Activated CD8-positive, alpha-beta T cell treated with anti-CD3 and anti-CD28 coated beads, Interleukin-2, amount 10 ng/mL, durations not matched to agents 7 days and 5 days (primary cell): ENCODE data around the gene TNNI3. TPM values are rescaled to one million over a fixed set of nuclear protein-coding genes. Genes with fewer than 3 reads are reported as not detected.

Experiments used
- ATAC-seq: fragments of 150-1000 bp; cut with Tn5 transposase; one replicate; pipeline ENCODE4 v1.10.0; 2021; ENCODE audit warnings: moderate library complexity
- CTCF ChIA-PET: fragments of 350-600 bp; sonication (Branson Sonifier 250); formaldehyde crosslinking; loops from one replicate; lab custom pipeline; 2021; ENCODE audit warnings: antibody characterized with exemption; lab: Charles Lee
- POLR2A ChIA-PET: fragments of 350-600 bp; sonication (Branson Sonifier 250); formaldehyde crosslinking; loops from one replicate; lab custom pipeline; 2021; ENCODE audit warnings: antibody characterized with exemption; lab: Charles Lee
- DNase-seq: peaks from one replicate; pipeline ENCODE4 v3.0.0-alpha.2; 2020
- H3K27ac Mint-ChIP-seq: one replicate; pipeline ENCODE4 v1.8.0; 2021; ENCODE audit warnings: mild to moderate bottlenecking, mixed read lengths
- H3K27me3 Mint-ChIP-seq: one replicate; pipeline ENCODE4 v1.8.0; 2021; ENCODE audit warnings: low read depth, mixed read lengths
- H3K36me3 Mint-ChIP-seq: one replicate; pipeline ENCODE4 v1.8.0; 2021; ENCODE audit warnings: low read depth, mixed read lengths
- H3K4me1 Mint-ChIP-seq: one replicate; pipeline ENCODE4 v1.8.0; 2021; ENCODE audit warnings: low read depth, mixed read lengths
- H3K4me3 Mint-ChIP-seq: one replicate; pipeline ENCODE4 v1.8.0; 2021; ENCODE audit warnings: mild to moderate bottlenecking, mixed read lengths
- H3K9me3 Mint-ChIP-seq: one replicate; pipeline ENCODE4 v1.8.0; 2022; ENCODE audit warnings: mixed read lengths; ENCODE audit not compliant: insufficient read depth
- total RNA-seq, 2 experiments: library from RNA; stranded (reverse); gene quantifications; one replicate each; pipeline ENCODE4 v1.2.3, GENCODE V29; 2021

Gene TNNI3
- total RNA-seq, 2 experiments from 2014 or later: not detected

DNA sequence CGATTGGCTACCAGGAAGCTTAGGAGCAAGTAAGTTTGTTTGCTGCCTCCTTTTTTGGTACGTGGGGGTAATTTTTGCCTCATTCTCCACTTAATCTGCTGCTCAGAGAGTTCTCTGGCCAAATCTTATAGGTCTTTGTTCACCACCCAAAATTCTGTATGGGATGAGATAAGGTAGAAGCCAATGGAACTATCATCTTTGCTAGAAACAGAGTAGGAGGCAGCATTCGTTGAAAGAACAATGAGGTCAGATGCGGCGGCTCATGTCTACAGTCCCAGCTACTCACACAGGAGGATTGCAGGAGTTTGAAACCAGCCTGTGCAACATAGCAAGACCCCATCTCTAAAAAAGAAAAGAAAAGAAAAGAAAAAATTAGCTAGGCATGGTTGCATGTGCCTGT, 13.9 kb upstream of the TNNI3 start:
- DNase-seq (no peak), ATAC-seq (no peak)
- ChIA-PET POLR2A (interaction anchor here (0.6 kb wide), 1 partner anchor 27 kb away, joined by 3 read pairs; no protein-coding TSS in a partner anchor), CTCF (interaction anchor here (1.3 kb wide), 1 partner anchor 11 kb away, joined by 7 read pairs; no protein-coding TSS in a partner anchor)
- Mint-ChIP-seq H3K27ac (no peak overlapping the region), H3K9me3 (peaks cover 5% of the 10 kb centered on the region), H3K4me1 (peaks cover 33% of the 10 kb centered on the region), H3K27me3 (peaks cover 61% of the 10 kb centered on the region), H3K36me3 (no peaks in the 10 kb centered on the region), H3K4me3 (no peak overlapping the region)

DNA sequence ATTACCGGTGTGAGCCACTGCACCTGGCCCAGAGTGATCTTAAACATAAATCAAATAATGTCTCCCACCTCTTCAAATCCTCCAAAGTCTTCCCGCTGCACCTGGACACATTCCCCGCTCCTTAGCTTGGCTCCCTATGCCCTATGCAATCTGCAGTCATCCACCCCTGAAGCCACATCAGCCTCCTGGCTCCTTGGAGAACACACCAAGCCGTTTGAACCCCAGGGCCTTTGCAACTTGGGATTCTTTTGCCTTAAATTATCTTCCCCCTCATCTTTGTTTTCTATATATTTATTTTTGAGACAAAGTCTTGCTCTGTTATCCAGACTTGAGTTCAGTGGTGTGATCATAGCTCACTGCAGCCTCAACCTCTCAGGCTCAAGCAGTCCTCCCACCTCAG, 11.6 kb upstream of the TNNI3 start:
- POLR2A ChIA-PET: no interaction called here
- CTCF ChIA-PET: interaction anchor here (1.0 kb wide), 1 partner anchor 9 kb away, joined by 5 read pairs; no protein-coding TSS in a partner anchor
- H3K9me3 Mint-ChIP-seq: peaks cover 3% of the 10 kb centered on the region
- H3K36me3 Mint-ChIP-seq: no peaks in the 10 kb centered on the region
- no peak for DNase-seq
- peaks cover 59% of the 10 kb centered on the region for H3K27me3 Mint-ChIP-seq
- ATAC-seq: no peak
- no peak overlapping the region for H3K27ac Mint-ChIP-seq
- H3K4me1 Mint-ChIP-seq: peaks cover 28% of the 10 kb centered on the region
- no peak overlapping the region for H3K4me3 Mint-ChIP-seq

DNA sequence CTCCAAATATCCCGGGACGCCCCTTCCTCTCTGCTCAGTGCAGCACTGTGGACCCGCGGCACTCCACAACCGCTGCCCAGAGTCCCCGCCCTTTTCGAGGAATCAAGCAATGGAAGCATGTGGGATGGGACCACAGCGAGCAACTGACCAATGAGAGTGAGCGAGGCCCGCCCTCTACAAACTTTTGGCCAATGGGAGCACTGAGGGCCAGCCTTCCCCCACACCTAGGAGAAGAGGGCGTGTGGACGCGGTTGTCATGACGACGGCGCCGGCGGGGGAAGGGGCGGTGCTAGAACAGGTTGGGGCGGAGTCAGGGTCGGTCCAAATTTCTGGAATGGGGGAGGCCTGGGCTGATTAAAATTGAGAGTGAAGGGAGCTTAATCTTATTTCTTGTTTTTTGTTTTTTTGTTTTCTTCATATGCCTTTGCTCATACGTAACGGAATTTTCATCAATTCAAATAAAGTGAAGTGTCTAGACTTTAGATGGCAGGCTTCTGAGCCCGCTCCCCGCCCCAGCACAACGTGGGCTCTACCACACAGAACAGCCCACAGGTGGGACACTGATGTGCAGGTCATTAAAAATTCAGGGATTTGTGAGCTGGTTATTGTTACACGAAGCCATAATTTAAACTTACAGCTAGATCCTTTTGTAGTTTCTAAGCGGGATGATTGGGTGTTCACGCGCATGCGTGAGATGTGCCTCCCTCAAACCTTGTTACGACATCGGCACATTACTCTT, 9.2 kb upstream of the TNNI3 start, which contains the start of gene DNAAF3:
DNAAF3 (minus strand) TSS at position 84 of the 739 bp plus-strand sequence. CDS start 200 bp downstream, outside the sequence.
- POLR2A ChIA-PET: no interaction called here
- Mint-ChIP-seq H3K9me3 (peaks cover 3% of the 10 kb centered on the region), H3K27ac (peak within 1 kb of the TSS; percentile 25), H3K4me1 (peaks cover 14% of the 10 kb centered on the region), H3K27me3 (peaks cover 51% of the 10 kb centered on the region), H3K4me3 (peak within 1 kb of the TSS; percentile 68), H3K36me3 (no peaks in the 10 kb centered on the region)
- CTCF ChIA-PET: interaction anchor here (0.6 to 1.6 kb wide), 8 partner anchors 8 to 337 kb away, joined by 3 to 5 read pairs (median 4); no protein-coding TSS in a partner anchor
- DNase-seq (peak; percentile 86), ATAC-seq (peak; percentile 92)

DNA sequence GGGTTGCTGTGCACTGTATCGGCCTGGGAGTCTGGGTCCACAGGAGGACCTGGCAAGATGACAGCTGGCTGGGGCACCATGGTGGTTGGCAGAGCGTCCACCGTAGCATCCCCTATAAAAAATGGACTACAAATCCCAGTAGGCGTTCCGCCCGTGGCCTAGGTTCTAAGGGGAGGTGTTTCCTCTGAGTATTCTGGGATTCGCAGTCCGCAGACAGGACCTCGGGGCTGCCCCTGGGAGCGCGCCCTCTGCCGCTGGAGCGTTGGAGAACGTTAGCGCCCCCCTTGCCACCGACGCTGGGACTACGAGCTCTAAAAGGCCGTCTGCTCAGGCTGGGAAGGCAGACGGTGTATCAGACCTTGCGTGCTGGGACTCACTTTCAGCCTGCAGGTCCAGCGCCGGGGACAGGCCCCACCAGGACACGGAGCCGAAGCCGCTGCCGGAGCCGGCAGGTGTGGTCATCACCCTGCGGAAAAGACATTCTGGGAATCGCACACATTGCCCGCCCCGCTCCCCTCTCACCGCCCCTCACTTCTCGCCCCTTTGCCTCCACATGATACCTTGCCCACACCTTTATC, 8.5 kb upstream of the TNNI3 start:
- Mint-ChIP-seq H3K9me3 (peaks cover 3% of the 10 kb centered on the region), H3K4me3 (peak overlapping the region; percentile 68), H3K36me3 (no peaks in the 10 kb centered on the region), H3K27ac (no peak overlapping the region), H3K27me3 (peaks cover 48% of the 10 kb centered on the region), H3K4me1 (peaks cover 14% of the 10 kb centered on the region)
- DNase-seq (peak; percentile 72), ATAC-seq (peak; percentile 70)
- POLR2A ChIA-PET: no interaction called here
- CTCF ChIA-PET: interaction anchor here (0.9 to 1.6 kb wide), 5 partner anchors 8 to 338 kb away, joined by 3 to 5 read pairs (median 4); no protein-coding TSS in a partner anchor

DNA sequence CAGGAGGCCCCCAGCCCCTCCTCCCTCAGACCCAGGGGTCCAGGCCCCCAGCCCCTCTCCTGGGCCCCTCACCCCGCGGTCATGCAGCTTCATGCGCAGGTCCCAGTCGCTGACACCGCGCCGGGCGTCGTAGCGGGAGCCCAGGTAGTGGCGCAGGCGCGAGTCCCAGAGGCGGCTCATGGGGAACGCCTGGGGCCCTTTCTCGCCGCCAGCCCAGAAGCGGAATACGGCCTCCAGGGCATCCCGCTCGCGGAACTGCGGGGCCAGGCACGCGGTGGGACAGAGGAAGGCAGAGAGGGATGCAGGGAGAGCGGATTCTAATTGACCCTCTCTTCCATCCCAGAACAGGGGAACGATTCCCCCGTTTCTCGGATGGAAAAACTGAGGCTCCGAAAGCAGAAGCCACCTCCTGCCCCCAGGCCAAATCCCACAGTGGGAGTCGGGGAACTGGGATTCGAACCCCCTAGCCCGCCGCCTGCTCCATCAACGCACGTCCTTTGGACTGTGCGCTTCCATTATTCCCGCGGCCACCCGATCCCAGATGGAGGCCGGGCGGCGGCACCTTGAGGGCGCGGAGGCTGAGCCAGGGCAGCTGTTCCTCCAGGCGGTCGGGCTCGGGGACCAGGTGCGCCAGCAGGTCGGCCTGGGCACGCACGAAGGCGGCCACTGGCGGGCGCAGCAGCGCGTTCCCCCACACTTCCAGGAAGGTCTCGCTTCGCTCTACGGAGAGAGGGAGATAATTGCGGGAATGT, 4.2 kb upstream of the TNNI3 start:
- no peak overlapping the region for H3K4me3 Mint-ChIP-seq
- no peaks in the 10 kb centered on the region for H3K36me3 Mint-ChIP-seq
- no peak overlapping the region for H3K27ac Mint-ChIP-seq
- DNase-seq (no peak), ATAC-seq (no peak)
- H3K4me1 Mint-ChIP-seq: peaks cover 17% of the 10 kb centered on the region
- peaks cover under 1% of the 10 kb centered on the region for H3K9me3 Mint-ChIP-seq
- POLR2A ChIA-PET: no interaction called here
- H3K27me3 Mint-ChIP-seq: peaks cover 36% of the 10 kb centered on the region
- CTCF ChIA-PET: interaction anchor here (1.4 to 3.1 kb wide), 2 partner anchors 11 to 20 kb away, joined by 11 to 22 read pairs; no protein-coding TSS in a partner anchor

DNA sequence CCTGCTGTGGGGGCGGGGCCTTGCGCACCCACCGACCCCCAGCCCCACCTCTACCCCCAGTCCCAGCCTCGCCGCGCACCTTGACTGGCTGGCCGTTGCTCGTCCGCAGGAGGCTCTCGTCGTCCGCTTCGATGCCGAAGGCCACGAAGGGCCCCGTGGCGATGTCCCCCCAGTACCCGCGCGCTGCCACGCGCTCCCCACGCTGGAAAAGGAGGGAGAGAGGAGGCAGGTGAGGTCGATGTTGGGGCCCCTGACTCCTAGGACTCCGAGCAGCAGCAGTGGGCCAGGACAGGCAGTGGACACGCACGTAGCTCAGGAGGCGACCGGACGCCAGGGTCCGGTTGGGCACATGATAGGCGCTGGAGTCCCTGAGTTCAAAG, 3.4 kb upstream of the TNNI3 start:
- Mint-ChIP-seq H3K36me3 (no peaks in the 10 kb centered on the region), H3K27me3 (peaks cover 34% of the 10 kb centered on the region), H3K9me3 (no peaks in the 10 kb centered on the region), H3K27ac (no peak overlapping the region), H3K4me3 (no peak overlapping the region), H3K4me1 (peaks cover 15% of the 10 kb centered on the region)
- ATAC-seq (no peak), DNase-seq (no peak)
- ChIA-PET CTCF (interaction anchor here (0.8 to 3.1 kb wide), 15 partner anchors 8 to 713 kb away, joined by 3 to 22 read pairs (median 5); partner anchors contain the start of gene ZNF628), POLR2A (interaction anchor here (0.5 kb wide), 1 partner anchor 98 kb away, joined by 3 read pairs; the partner anchor contains the start of gene RDH13)

DNA sequence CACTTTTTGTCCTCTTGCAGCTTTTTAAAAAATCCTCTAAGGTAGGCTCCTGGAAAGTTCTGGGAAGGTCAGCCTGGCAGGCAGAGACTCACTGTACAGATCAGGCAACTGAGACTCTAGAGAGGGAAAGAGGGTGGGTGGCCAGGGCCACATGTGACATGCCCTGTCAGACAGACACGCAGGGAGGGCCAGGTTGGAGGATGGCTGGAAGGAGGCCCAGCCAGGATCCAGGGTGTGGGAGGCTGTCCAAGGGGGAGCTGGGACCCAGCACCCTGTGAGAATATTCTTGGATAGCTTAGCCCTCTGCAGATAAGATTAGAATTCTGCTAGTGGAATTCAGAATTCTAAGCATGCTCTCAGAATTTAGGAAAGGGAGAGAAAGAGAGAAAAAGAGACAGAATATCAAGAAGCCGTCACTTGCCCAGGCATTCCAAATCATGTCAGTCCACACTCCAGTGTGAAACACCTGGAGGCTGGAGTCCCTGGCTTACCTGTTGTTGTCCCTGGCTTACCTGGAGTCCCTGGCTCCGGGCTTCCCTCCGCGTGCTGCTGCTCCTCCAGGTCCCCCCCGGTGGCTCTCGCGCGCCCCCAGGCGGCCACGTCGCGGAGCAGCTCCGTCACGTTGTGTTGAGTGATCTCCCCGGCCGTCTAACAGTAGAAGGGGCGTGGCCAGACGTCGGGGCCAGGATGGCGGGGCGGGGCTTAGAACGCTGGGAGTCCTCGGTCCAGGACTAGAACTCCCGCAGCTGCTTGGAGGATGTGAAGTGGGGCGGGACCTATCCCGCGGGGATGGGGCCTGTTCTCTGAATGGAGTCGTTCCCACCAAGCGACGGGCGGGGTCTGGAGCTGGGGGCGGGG, 2.8 kb upstream of the TNNI3 start:
- Mint-ChIP-seq H3K4me3 (no peak overlapping the region), H3K27me3 (peaks cover 29% of the 10 kb centered on the region), H3K4me1 (peaks cover 13% of the 10 kb centered on the region), H3K27ac (no peak overlapping the region), H3K9me3 (no peaks in the 10 kb centered on the region), H3K36me3 (no peaks in the 10 kb centered on the region)
- CTCF ChIA-PET: interaction anchor here (0.8 to 3.1 kb wide), 20 partner anchors 9 to 712 kb away, joined by 3 to 22 read pairs (median 5); partner anchors contain the start of genes ISOC2, KMT5C and ZNF628
- peak; percentile 93 for DNase-seq
- POLR2A ChIA-PET: interaction anchor here (0.5 to 0.6 kb wide), 2 partner anchors 97 to 511 kb away, joined by 3 read pairs; partner anchors contain the start of gene RDH13
- ATAC-seq: peak; percentile 94

DNA sequence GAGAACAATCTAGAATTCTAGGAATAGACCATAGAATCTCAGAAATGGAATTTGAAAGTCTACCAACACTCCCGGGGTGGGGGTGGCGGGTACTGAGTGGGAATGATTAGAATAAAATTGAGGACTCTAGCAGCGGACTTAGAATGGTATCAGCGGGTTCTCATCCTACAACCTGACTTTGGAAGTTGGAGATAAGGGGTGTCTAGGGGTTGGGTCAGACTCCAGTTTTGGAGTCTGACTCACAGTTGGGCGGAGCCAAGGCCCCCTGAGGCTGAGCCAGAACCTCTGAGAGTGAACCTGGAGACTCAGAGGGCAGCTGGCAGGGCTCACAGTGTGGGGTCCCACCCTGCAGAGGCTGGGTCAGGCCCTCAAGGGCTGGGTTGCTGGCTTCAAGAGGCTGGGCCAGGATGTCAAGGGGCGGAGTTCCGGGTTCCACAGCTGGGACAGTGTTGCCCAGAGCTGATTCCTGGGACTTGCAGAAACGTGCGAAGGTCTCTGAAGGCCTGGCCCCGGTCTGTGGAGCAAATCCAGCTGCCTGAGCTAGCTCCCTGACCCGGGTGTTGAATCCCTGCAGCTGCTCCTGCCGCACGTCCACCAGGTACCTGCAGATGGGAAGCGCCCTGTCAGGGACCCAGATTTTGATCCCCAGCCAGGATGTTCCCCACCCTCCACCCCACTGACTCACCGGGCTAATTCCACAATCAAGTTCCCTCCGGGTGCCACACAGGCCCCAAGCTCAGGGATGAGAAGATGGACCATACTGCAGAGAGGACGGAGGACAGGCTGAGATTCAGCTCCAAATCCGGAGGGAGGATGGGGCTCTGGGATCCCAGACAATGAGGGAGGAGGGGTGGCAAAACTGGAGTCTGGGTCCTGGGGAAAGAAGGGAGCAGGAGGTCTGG, 1.6 kb upstream of the TNNI3 start:
- H3K36me3 Mint-ChIP-seq: no peaks in the 10 kb centered on the region
- ATAC-seq (no peak), DNase-seq (no peak)
- ChIA-PET CTCF (interaction anchor here (0.8 to 3.1 kb wide), 10 partner anchors 10 to 495 kb away, joined by 3 to 22 read pairs (median 6); partner anchors contain the start of genes ISOC2 and KMT5C), POLR2A (no interaction called here)
- H3K27me3 Mint-ChIP-seq: peaks cover 25% of the 10 kb centered on the region
- peaks cover 3% of the 10 kb centered on the region for H3K9me3 Mint-ChIP-seq
- no peak overlapping the region for H3K4me3 Mint-ChIP-seq
- peaks cover 17% of the 10 kb centered on the region for H3K4me1 Mint-ChIP-seq
- H3K27ac Mint-ChIP-seq: no peak overlapping the region

DNA sequence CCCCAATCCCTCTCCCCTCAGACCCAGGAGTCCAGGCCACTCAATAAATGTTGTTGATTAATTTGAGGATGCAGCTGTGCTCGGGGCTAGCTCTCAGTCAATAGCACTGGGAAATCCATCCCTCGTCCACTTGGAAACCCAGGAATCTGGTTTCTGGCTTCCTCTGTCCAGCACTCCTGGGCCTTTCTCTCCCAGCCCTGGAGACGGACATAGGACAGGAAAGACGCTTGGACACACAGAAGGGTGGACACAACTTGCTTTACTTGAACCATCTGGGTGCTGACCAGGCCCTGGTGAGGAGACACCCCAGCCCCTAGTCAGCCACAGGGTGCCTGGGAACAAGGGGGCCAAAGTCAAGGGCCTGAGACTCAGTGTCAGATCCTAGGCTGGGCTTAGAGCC, 891 bp upstream of the TNNI3 start:
- POLR2A ChIA-PET: interaction anchor here (1.1 kb wide), 1 partner anchor 249 kb away, joined by 3 read pairs; no protein-coding TSS in a partner anchor
- peaks cover 8% of the 10 kb centered on the region for H3K9me3 Mint-ChIP-seq
- no peak for ATAC-seq
- no peak for DNase-seq
- no peak overlapping the region for H3K4me3 Mint-ChIP-seq
- CTCF ChIA-PET: interaction anchor here (1.6 to 2.1 kb wide), 2 partner anchors 12 to 17 kb away, joined by 3 to 8 read pairs; no protein-coding TSS in a partner anchor
- H3K27me3 Mint-ChIP-seq: peaks cover 21% of the 10 kb centered on the region
- H3K27ac Mint-ChIP-seq: no peak overlapping the region
- peaks cover 3% of the 10 kb centered on the region for H3K36me3 Mint-ChIP-seq
- H3K4me1 Mint-ChIP-seq: peaks cover 22% of the 10 kb centered on the region
